Ovary (tissue), 9 donors: Measurements from ENCODE around the gene TXN2. TPM values are rescaled to one million over a fixed set of nuclear protein-coding genes. Genes with fewer than 3 reads are reported as not detected.

ENCODE experiments used
- DNase-seq, 5 donors: peaks; one replicate each; pipeline ENCODE4 v3.0.0-alpha.2; 2019 to 2020
- H3K27ac ChIP-seq, 2 donors: fragments of 200-600 bp; one replicate each; pipeline versions ENCODE4 v1.5.1 to v1.8.0; 2019 to 2022
- H3K27me3 ChIP-seq: fragments of 200-600 bp; one replicate; pipeline ENCODE4 v1.8.0; 2022
- H3K36me3 ChIP-seq: fragments of 200-600 bp; sonication (generic); one replicate; pipeline ENCODE4 v1.5.1; 2019
- H3K4me1 ChIP-seq: one replicate; pipeline ENCODE4 v1.8.1; 2013; ENCODE audit warnings: mild to moderate bottlenecking, moderate library complexity; ENCODE audit not compliant: insufficient read depth
- H3K4me3 ChIP-seq: fragments of 200-600 bp; sonication (generic); one replicate; pipeline ENCODE4 v1.5.1; 2017
- H3K9me3 ChIP-seq, 2 donors: fragments of 200-600 bp in 1 of 2; sonication (generic) in 1 of 2; one replicate each; pipeline versions ENCODE4 v1.5.1 to v1.8.1; 2013 to 2019; ENCODE audit warnings: mild to moderate bottlenecking in 1 of 2, moderate library complexity in 1 of 2
- EP300 ChIP-seq: sonication (generic); formaldehyde crosslinking; IDR thresholded peaks from one replicate; pipeline ENCODE4 v1.6.1; 2017; ENCODE audit warnings: antibody characterized with exemption
- POLR2A ChIP-seq: fragments of 450-650 bp; IDR thresholded peaks from one replicate; pipeline ENCODE4 v1.6.1; 2017; ENCODE audit warnings: antibody characterized with exemption, mild to moderate bottlenecking, moderate library complexity
- WGBS, 3 donors: extraction: QIAGEN DNeasy Blood & Tissue Kit in 1 of 3; methylation state at CpG; one replicate each; pipeline versions ENCODE4 v1.1.5 to v1.1.7; 2013 to 2017; 5-methylcytosine and 5-hydroxymethylcytosine counted together
- intact Hi-C, 4 donors: fragments of 100-400 bp; cut with DNase I; formaldehyde crosslinking; loops; one replicate each; pipeline versions ENCODE4 v1.11.0 to v1.15.1; 2022 to 2023
- polyA plus RNA-seq, 2 donors: library from polyadenylated mRNA; stranded (reverse); fragments of 200-250 nt in 1 of 2; fragments of 350-450 nt in 1 of 2; fragmentation: Illumina TruSeq in 1 of 2; extraction: RNeasy Lipid Tissue Mini Kit (QIAGEN cat#74804) in 1 of 2; gene quantifications; one replicate each; pipeline ENCODE4 v1.2.3, GENCODE V29; 2013 to 2014
- total RNA-seq, 7 donors: library from RNA; depleted of rRNA in 2 of 7; stranded (reverse); fragments of >200 nt in 2 of 7; fragmentation: NEBNext Ultra II Directional in 3 of 7; extraction: Animal tissue kit (Norgen Biotek cat#: 25700) in 3 of 7; gene quantifications; one replicate each; pipeline versions ENCODE4 v1.1.0 to v1.2.4, GENCODE V29; 2016 to 2023
- TF ChIP-seq, protein P1 (sequence below), 3 donors: fragments of 450-650 bp in 2 of 3; fragments of 200-600 bp in 1 of 3; IDR thresholded peaks; one replicate each; pipeline versions ENCODE4 v1.5.1 to v1.8.0; 2016 to 2022; ENCODE audit warnings: antibody characterized with exemption in 3 of 3, mild to moderate bottlenecking in 1 of 3
- donor health status: DM: no; HTN: no; CAD: no; lungs with moderate emphysema.
- donor health status: DM: no; HTN: no; CAD: no.
- donor health status: Bipolar disorder and iron deficiency.
- donor health status: DM: yes; HTN: yes; CAD: no.
- donor health status: DM: no; HTN: no; CAD: no.
- donor health status: DM: yes; HTN: yes; CAD: no.

TXN2 gene
- total and polyA plus RNA-seq, 9 donors, result 60.9 to 118 (median 80.8) TPM

DNA sequence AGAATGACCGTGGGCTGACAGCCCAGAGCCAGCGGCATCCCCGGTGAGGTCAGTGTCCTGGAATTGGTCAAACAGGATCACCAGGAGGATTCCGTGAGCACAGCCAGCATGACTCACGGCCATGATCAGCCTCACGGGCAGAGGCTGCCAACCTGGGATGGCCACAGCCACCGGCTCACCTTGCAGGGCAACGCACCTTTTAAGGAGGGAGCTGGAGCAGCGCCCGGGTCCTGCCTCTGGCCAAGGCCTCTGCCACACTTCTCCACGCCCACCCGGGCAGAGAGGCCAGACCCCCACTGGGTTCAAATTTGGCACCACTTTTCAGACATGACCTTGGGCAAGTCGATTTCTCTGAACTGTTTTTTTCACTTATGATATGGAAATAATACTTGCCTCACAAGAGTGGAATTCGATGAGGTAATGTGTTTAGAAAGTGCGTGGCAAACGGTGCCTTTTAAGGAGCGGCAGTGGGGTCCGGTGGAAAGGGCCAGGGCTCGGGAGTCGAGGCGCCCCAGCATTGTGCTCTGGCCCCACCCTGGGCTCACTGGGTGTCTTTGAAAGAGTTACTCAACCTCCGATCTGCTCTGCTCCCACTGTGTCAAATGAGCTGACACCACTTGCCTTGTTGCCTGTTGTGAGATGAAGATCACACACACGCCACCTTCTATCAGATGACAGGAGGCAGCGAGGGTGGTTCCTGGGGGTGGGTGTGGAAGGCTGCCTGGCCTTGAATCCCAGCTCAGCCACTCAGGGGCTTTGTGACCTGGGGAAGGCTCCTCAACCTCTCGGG, 16.0 kb downstream of the TXN2 start:
- peak; percentile 71 to 77 (median 74) for DNase-seq
- H3K27me3 ChIP-seq, result no peaks in the 10 kb centered on the region
- no peak for TF ChIP-seq POLR2A
- TF ChIP-seq EP300, result peak; percentile 25
- 21 to 35% (median 29%) methylated on average over 25 of the region's 25 CpGs for WGBS, 3 donors
- H3K4me3 ChIP-seq, result no peak overlapping the region
- no peaks in the 10 kb centered on the region for H3K9me3 ChIP-seq
- peaks cover 10% of the 10 kb centered on the region for H3K4me1 ChIP-seq
- intact Hi-C loops, result loop anchor here in 3 of 4 donors (5.0 to 10.0 kb wide), 4 partner anchors 91 to 163 kb away; no protein-coding TSS in a partner anchor
- H3K36me3 ChIP-seq, result no peaks in the 10 kb centered on the region
- H3K27ac ChIP-seq, result peak overlapping the region; percentile 64 to 66

DNA sequence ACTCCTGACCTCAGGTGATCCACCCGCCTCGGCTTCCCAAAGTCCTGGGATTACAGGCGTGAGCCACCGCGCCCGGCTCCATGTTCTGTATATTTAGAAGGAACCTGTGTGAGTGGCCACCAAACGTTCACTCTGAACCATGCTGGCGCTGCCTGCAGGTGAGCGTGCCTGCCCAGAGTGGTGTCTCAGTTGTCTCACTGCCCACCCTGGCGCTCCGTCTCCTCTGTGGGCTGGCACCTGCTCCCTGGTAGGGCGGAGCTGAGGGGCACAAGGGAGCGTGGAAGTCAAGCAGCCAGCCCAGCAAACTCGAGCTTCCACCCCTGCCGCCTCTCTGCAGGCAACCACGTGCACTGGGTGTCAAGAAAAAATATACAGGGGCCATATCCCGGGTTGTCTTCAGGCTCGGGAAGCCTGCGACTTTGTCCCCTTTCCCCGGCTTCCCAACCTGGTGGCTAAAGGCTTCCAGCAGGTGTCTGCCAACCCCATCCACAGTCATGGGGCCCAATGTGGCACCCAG, 16.7 kb downstream of the TXN2 start:
- peak in 1 of 5 donors; percentile 50 for DNase-seq
- no peaks in the 10 kb centered on the region for H3K36me3 ChIP-seq
- TF ChIP-seq POLR2A (peak; percentile 0), EP300 (no peak)
- TF ChIP-seq, protein P1, sequence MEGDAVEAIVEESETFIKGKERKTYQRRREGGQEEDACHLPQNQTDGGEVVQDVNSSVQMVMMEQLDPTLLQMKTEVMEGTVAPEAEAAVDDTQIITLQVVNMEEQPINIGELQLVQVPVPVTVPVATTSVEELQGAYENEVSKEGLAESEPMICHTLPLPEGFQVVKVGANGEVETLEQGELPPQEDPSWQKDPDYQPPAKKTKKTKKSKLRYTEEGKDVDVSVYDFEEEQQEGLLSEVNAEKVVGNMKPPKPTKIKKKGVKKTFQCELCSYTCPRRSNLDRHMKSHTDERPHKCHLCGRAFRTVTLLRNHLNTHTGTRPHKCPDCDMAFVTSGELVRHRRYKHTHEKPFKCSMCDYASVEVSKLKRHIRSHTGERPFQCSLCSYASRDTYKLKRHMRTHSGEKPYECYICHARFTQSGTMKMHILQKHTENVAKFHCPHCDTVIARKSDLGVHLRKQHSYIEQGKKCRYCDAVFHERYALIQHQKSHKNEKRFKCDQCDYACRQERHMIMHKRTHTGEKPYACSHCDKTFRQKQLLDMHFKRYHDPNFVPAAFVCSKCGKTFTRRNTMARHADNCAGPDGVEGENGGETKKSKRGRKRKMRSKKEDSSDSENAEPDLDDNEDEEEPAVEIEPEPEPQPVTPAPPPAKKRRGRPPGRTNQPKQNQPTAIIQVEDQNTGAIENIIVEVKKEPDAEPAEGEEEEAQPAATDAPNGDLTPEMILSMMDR (IDR thresholded peaks at IDR 0.05), result no peak
- 79 to 82% (median 81%) methylated on average over 20 of the region's 20 CpGs for WGBS, 3 donors
- no peaks in the 10 kb centered on the region for H3K9me3 ChIP-seq
- peak overlapping the region; percentile 64 to 66 for H3K27ac ChIP-seq
- no peak overlapping the region for H3K4me3 ChIP-seq
- no peaks in the 10 kb centered on the region for H3K27me3 ChIP-seq
- peaks cover 10% of the 10 kb centered on the region for H3K4me1 ChIP-seq
- intact Hi-C loops, result loop anchor here in 3 of 4 donors (5.0 to 10.0 kb wide), 4 partner anchors 90 to 162 kb away; no protein-coding TSS in a partner anchor

DNA sequence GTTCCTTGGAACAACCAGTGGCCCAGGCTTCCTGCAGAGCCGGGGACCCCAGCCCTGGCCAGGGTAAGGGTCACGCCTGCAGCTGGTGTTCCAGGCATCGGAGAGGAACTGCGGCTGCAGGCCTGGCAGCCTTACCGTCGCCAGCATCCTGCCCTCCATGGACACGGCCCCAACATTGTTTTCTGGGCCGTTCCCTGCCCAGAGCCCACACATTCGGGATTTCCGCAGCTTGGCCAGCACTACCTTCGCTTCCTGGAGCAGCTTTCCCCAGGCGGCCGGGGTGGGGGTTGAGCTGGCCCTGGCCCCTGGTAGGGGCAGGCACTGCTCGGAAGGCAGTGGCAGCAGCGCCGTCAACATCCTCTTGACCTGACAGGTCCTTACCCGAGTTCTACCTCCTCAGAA, 17.7 kb downstream of the TXN2 start:
- H3K4me3 ChIP-seq, result no peak overlapping the region
- TF ChIP-seq, protein P1 (IDR thresholded peaks at IDR 0.05), result no peak
- TF ChIP-seq EP300, result peak; percentile 20
- peak in 1 of 5 donors; percentile 52 for DNase-seq
- H3K36me3 ChIP-seq, result no peaks in the 10 kb centered on the region
- intact Hi-C loops, result loop anchor here in 2 of 4 donors (10.0 kb wide), 2 partner anchors 89 to 109 kb away; no protein-coding TSS in a partner anchor
- peak overlapping the region; percentile 18 to 66 for H3K27ac ChIP-seq
- no peaks in the 10 kb centered on the region for H3K9me3 ChIP-seq
- peaks cover 10% of the 10 kb centered on the region for H3K4me1 ChIP-seq
- WGBS, 3 donors, result 67 to 79% (median 71%) methylated on average over 17 of the region's 17 CpGs
- H3K27me3 ChIP-seq, result no peaks in the 10 kb centered on the region

DNA sequence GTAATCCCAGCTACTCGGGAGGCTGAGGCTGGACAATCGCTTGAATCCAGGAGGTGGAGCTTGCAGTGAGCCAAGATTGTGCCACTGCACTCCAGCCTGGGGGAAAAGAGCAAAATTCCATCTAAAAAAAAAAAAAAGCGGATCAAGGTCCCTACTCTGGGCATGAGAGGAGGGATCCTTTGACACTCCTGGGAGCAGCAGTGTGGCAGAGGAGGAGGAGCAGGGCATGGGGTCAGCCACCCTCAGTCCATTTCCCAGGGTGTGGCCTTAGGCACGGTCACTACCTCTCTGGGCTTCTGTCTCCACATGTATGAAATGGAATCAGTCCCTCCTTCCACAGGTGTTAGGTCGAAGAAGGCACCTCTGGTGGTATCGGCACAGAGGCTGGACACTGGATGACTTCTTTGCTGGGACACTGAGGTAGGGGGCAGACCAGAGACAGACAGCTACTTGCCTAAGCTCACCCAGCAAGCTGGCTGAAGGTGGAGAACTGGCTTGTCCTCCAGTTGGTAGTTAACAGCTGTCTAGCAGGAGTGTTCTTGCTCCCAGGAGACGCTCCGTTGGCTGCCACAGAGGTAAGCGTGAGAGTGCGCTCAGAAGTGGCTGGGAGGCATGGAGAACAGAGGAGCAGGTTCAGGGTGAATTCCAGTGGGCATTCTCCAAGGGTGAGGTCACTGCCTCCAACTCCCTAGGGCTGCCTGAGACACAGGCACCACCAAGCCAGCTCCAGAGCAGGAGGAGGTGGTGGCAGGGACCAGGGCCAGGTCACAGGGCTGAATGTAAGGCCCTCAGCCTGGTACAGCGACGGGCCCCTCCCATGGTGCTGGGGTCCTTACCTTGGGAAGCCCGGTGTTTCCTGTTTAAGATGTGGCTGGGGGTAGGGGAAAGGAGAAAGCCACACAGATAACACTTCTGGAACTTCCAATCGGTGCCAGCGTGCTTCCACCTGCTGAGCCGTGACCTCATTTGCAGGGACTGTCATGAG, 19.5 kb downstream of the TXN2 start:
- Histone ChIP-seq H3K27ac (no peak overlapping the region), H3K4me1 (peaks cover 10% of the 10 kb centered on the region), H3K27me3 (no peaks in the 10 kb centered on the region), H3K4me3 (no peak overlapping the region), H3K36me3 (no peaks in the 10 kb centered on the region), H3K9me3 (no peaks in the 10 kb centered on the region)
- TF ChIP-seq EP300 (no peak), POLR2A (no peak)
- TF ChIP-seq, protein P1 (IDR thresholded peaks at IDR 0.05), result no peak
- WGBS, 3 donors, result 73 to 78% (median 73%) methylated on average over 16 of the region's 16 CpGs
- intact Hi-C loops, result loop anchor here in 2 of 4 donors (10.0 kb wide), 2 partner anchors 87 to 107 kb away; no protein-coding TSS in a partner anchor
- DNase-seq, result no peak
